Head of caudate nucleus (tissue), 42 donors: ENCODE measurements around the gene AMPD3.

ENCODE experiments used
- DNase-seq, 42 donors: peaks; one replicate each; pipeline versions ENCODE4 v3.0.0 to v3.0.0-alpha.2; 2020 to 2021; ENCODE audit warnings: mixed read lengths in 7 of 42
- intact Hi-C: fragments of 100-400 bp; cut with DNase I; formaldehyde crosslinking; loops from one replicate; pipeline ENCODE4 v1.15.0; 2022

AMPD3 gene

DNA sequence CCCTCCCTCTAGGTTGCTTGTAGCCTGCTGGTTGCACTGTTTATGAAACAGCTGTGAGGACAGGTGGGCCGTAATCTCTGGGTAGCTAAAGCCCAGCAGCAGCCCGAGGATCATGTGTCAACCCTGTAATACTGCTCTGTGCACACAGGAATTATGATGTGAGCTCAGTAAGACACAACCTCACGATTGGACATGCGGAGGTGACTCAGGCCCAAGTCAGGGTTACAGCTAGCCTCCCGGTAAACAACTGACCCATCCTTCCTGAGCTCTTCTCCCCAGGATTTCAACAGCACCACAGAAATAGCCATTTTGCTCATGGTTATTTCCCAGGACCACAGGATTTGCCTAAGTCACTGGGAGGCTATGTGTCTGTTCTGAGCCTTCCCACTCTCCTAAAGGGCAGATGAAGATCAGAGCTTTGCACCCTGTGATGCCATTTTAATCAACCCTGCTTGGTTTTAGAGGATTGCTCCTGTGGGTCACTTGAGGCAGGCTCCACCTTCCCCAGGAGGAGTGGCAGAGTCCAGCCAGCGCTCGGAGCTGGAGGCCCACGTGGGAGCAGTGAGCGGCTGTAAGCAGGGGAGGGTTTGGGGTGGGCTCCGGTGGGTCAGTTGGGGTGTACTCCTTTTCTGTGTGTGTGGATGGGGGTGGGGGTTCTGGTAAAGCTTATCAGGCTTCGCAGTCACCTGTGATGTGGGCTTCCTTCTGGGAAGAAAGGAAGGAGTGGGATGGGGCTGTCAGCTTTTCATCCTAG lies at the start of gene AMPD3:
TSS of gene AMPD3 (plus strand) at position 387 of the 754 bp plus-strand sequence. CDS start 6,256 bp downstream, outside the sequence.
- peak in 10 of 42 donors; percentile 32 to 67 (median 50) for DNase-seq
- intact Hi-C loops: loop anchor here (10.0 kb wide), 1 partner anchor 70 kb away; no protein-coding TSS in a partner anchor

- DNase-seq: peak; percentile 47 to 96 (median 82)
- intact Hi-C loops: loop anchor here (2.0 kb wide), 1 partner anchor 329 kb away; no protein-coding TSS in a partner anchor
Measured at GRCh38 chr11:10405865-10406592, 49.0 kb upstream of the AMPD3 start.

DNA sequence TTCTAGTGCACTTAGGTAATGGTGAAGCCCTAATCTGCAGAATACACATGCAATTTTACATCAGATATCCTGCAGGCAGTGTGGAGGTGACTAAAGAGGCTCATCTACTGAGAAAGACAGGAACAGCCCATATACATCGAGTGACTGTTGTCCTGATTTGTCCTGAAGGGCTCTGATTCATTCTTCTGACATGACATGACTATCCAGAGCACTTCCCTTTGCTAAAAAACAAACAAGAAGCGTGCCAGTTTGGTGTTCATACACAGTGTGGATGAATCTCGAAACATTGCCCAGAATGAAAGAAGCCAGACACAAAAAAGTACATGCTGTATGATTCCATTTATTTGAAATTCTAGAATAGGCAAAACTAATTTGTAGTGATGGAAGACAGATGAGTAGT lies 48.0 kb upstream of the AMPD3 start:
- intact Hi-C loops: loop anchor here (2.0 kb wide), 1 partner anchor 328 kb away; no protein-coding TSS in a partner anchor
- no peak for DNase-seq

- intact Hi-C loops: loop anchor here (2.0 kb wide), 1 partner anchor 327 kb away; no protein-coding TSS in a partner anchor
- no peak for DNase-seq
Measured at GRCh38 chr11:10407749-10408685, 47.0 kb upstream of the AMPD3 start.

DNA sequence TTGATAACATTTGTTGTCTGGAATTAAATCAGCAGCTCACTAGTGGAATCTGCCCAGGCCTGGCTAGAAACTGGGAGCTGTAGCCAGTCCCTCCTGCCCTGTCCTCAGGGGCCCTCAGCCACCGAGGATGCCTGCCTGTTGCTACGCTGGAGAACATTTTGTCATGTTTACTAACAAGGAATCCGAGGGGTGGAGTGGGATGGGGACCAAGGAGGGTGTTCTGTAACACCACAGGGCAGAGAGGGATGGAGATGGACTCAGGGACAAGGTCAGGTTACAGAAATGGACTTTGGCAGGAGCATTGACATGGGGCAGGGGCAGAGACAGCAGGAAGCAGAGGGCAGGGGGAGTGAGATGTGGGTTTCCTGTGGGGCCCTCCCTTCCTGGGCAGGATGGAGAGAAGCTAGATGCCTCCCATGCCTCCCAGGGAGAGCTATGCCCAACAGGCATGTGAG lies 45.8 kb upstream of the AMPD3 start:
- no peak for DNase-seq
- intact Hi-C loops: no loop called here

GRCh38 chr11:10410106-10410843 lies 44.8 kb upstream of the AMPD3 start:
- no peak for DNase-seq
- intact Hi-C loops: loop anchor here (5.0 kb wide), 2 partner anchors 132 to 242 kb away; partner anchors contain the start of gene RNF141

GRCh38 chr11:10410844-10411200 lies 44.2 kb upstream of the AMPD3 start:
- DNase-seq: no peak
- intact Hi-C loops: loop anchor here (5.0 kb wide), 2 partner anchors 131 to 241 kb away; partner anchors contain the start of gene RNF141

GRCh38 chr11:10412266-10412665 lies 42.8 kb upstream of the AMPD3 start:
- DNase-seq: no peak
- intact Hi-C loops: loop anchor here (5.0 kb wide), 2 partner anchors 130 to 240 kb away; partner anchors contain the start of gene RNF141

GRCh38 chr11:10413268-10413667 lies 41.8 kb upstream of the AMPD3 start:
- intact Hi-C loops: loop anchor here (5.0 kb wide), 2 partner anchors 129 to 239 kb away; partner anchors contain the start of gene RNF141
- peak in 40 of 42 donors; percentile 34 to 87 (median 64) for DNase-seq

- intact Hi-C loops: loop anchor here (5.0 kb wide), 2 partner anchors 128 to 238 kb away; partner anchors contain the start of gene RNF141
- no peak for DNase-seq
Measured at GRCh38 chr11:10414181-10414580, 40.9 kb upstream of the AMPD3 start.

DNA sequence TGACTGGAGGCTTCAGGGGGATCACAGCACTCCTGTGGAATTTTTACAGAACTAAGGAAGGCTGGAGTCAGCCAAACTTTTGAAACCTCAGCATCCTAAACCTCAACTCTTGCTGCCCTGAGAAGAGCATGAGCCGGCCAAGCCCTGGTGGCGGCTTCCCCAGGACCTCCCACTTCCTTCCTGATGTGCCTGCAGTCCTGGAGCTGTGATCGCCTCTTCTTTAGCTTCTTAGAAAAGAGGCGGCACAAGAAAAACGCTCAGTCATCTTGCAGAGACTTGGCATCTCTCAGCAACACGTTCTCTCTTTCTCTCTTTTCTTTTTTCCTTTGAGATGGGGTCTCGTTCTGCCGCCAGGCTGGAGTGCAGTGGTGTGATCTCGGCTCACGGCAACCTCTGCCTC lies 40.4 kb upstream of the AMPD3 start:
- DNase-seq: peak in 18 of 42 donors; percentile 26 to 57 (median 42)

DNA sequence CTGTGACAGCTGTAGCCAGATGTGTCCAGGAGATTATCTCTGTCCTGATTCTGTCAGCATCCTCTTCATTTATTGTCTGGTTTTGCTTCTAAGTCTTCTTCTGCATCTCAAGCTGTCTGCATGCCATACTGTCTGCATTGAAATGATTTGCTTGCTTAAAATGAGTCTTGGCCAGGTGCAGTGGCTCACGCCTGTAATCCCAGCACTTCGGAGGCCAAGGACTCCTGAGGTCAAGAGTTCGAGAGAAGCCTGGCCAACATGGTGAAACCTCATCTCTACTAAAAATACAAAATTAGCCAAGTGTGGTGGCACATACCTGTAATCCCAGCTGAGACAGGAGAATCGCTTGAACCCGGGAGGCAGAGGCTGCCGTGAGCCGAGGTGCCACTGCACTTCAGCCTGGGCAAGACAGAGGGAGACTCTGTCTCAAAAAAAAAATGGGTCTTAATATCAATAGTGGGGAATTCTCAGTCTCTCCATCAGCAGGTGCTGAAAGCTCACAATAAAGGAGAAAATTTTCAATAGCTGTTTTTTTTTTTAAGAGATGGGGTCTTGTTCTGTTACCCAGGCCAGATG lies 39.2 kb upstream of the AMPD3 start:
- no peak for DNase-seq
- intact Hi-C loops: no loop called here

More for the DNA sequence above, 40.4 kb upstream of the AMPD3 start:
- intact Hi-C loops: loop anchor here (5.0 kb wide), 2 partner anchors 128 to 238 kb away; partner anchors contain the start of gene RNF141

- DNase-seq: no peak
- intact Hi-C loops: no loop called here
Measured at GRCh38 chr11:10418259-10418949, 36.7 kb upstream of the AMPD3 start.

DNA sequence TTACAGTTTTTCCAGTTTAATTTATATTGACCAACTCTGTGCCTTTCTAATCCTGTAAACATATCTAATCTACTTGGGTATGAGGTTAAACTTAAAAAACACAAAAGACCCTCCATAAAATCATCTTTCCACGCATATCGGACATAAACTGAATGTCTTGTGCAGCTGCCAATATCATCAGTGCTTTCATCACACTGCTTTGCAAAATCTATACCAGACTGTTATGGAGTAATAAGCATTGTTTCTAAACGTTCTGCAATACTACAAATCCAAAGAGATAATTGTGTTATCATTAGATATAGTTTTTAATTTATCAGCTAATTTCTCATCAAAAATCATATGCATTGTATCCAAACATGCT lies 36.1 kb upstream of the AMPD3 start:
- no peak for DNase-seq
- intact Hi-C loops: no loop called here

DNA sequence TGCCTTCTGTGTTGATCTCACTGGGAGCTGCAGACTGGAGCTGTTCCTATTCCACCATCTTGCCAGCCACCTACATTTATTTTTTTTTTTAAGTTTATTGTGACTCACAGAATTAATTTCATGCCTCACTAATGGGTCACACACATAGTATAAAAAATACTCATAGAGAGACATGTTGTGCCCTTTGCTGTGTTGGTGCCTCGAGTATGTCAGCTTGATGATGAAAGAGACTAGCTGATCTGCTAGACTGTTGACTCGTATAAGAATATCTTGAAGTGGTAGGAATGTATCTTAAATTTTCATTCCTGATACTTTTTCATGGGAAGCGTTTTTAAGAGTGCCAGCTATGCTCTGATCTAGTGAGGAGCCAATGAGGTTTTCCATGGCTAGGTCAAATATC lies 28.6 kb upstream of the AMPD3 start:
- intact Hi-C loops: no loop called here
- DNase-seq: no peak

DNA sequence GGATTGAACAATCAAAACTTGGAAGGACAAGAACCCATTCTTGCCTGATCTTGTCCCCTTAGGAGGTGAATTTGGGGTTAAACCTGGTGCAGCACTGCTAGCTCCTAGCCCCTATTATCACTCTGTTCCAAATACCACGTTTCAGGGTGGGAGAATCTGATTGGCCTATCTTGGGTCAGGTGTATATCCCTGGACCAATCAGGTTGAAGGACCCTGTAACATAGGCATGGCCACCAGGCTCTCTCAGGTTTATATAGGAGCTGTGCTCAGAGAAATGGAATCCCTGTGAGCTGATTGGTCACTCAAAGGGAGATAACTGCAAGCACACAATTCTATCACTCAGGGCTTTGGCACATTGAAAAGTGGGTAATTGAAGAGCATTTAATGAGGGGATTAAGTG lies 26.6 kb upstream of the AMPD3 start:
- intact Hi-C loops: no loop called here
- DNase-seq: no peak

GRCh38 chr11:10429526-10429925 lies 25.5 kb upstream of the AMPD3 start:
- DNase-seq: no peak
- intact Hi-C loops: no loop called here
